Muscle of arm (tissue), 12 donors: ENCODE results near the gene KCNK3. TPM values are rescaled to one million over a fixed set of nuclear protein-coding genes. Genes with fewer than 3 reads are reported as not detected.
"Not testable (repeated sequence)": the region's sequence is repeated elsewhere in the genome, so short reads cannot be mapped to it uniquely, and the experiment has no call there.

ENCODE experiments used
- DNase-seq: peaks from one replicate; pipeline ENCODE4 v3.0.0-alpha.2; 2013
- polyA plus RNA-seq, 12 donors: library from polyadenylated mRNA; unstranded; fragments of 120-200 nt; gene quantifications; one replicate each; pipeline ENCODE4 v1.2.1, GENCODE V29; 2013; ENCODE audit not compliant: insufficient read length in 12 of 12

The KCNK3 gene
- polyA plus RNA-seq, 12 donors, result 0.48 to 5.8 (median 0.92) TPM; not detected in 1

GRCh38 chr2:26658691-26659346, 33.7 kb upstream of the KCNK3 start:
- DNase-seq, result no peak

DNA sequence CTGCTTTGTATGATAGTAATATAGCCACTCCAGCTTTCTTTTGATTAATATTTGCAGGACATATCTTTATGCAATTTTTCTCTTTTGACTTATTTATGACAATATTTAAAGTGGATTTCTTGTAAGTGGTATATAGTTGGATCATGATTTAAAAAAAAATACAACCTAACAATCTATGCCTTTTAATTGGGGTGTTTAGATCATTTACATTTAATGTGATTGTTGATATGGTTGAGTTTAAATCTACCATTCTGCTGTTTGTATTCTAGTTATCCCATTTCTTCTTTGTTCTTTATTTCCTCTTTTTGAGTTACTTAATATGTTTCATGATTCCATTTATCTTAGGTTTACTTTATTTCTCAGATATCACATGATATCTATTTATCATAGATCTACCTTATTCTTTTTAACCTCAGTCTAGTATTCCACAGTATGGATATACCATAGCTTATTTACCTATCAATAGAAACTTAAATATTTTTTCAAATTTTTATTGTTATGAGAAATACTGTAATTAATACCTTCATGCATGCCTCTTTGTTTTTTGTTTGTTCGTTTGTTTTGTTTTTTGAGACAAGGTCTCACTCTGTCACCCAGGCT, 32.1 kb upstream of the KCNK3 start:
- DNase-seq, result no peak

GRCh38 chr2:26665296-26665695, 27.2 kb upstream of the KCNK3 start:
- not testable (repeated sequence) for DNase-seq

- no peak for DNase-seq
Observed at GRCh38 chr2:26666671-26667070, 25.9 kb upstream of the KCNK3 start.

DNA sequence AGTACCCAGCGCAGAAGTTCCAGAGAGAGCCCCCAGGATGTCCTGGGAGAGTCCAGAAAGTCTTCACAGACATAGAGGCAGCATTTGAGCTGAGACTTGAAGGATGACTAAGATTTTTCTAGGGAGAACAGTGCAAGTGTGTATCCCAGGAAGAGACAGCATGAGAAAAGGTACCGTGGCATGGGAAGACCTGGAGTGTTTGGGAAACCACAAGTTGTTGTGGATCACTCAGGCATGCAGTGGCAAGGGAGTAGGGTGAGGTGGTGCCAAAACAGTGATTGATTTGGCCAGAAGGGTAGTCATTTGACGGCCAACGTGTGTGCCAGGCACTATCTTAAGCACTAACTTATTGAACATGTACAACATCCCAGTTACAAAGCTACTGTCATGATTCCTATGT, 24.5 kb upstream of the KCNK3 start:
- no peak for DNase-seq

DNA sequence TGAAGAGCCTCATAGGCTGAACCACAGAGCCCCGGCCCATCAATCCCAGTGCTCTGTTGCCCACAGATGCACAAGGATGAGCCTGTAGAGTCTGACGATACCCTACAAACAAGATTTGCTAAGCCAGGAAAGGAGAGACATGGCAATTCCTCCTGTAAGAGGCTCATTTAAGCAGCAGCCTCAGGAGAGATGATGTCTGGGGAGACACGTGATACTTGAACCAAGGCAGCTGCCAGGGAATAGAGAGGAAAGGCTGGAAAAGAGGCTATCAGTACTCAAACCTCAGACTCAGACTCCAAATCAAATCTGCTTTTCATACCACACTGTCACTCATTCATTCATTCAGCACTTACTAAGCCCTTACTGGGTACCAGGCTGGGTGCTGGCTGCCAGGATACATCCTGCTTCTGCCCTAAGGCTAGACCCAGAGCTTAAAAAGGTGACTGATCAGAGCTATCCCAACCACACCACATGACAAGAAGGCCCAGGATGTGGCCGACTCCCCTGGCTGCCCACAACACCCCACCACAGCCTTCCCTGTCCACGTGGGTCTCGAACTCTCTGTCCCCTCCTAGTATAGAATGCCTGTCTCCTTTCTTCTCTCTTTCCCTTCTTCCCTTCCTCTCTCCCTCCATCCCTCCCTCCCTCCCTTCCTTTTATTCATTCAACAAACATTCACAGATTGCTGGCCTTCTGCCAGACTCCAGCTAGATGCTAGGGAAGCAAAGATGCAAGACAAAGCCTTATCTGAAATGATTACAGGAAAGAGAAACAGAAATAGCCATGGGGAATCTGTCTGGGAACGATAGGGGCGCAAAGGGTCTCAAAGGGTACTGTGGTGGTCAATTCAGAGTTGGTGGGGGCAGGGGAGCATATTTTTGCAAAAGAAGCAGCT, 23.4 kb upstream of the KCNK3 start:
- DNase-seq, result no peak

DNA sequence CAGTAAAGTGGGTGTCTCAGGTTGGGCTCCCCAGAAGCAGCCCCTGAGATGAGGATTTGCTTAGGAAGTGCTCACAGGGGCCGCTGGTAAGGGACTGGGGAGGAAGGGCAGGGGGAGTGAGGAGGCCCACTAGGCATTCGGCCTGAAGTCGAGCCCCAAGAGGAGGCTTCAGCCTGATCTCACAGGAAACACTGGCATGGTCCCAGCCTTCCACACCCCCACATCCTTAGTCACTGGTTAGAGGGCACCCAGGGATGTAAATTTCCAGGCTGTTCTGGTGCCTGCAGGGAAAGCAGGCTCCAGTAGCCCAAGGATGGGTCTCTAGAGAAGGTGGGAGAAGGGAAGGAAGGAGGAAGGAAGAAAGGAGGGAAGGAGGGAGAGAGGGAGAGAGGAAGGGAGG, 22.4 kb upstream of the KCNK3 start:
- no peak for DNase-seq

- no peak for DNase-seq
Observed at GRCh38 chr2:26670931-26671460, 21.5 kb upstream of the KCNK3 start.

DNA sequence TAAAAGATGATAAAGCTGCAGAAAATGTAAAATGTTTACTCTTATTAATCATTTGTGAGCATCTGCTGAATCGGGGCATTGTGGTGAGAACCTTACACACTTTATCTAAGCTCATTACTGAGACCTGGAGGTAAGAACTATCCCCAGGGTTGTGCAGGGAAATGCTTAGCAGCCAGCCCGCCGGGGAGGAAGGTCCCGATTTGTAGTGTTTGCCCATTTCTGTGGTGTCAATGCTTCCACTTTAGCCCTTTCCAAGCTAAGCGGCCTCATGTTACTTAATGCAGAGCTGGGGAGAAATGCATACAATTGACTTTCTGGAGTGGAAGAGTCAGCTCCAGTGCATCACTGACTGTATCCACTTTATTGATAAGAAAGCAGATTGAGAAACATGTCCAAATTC, 20.8 kb upstream of the KCNK3 start:
- no peak for DNase-seq

GRCh38 chr2:26672112-26672817, 20.3 kb upstream of the KCNK3 start:
- no peak for DNase-seq

- DNase-seq, result no peak
Observed at GRCh38 chr2:26672818-26673393, 19.6 kb upstream of the KCNK3 start.

- no peak for DNase-seq
Observed at GRCh38 chr2:26674002-26674751, 18.3 kb upstream of the KCNK3 start.

DNA sequence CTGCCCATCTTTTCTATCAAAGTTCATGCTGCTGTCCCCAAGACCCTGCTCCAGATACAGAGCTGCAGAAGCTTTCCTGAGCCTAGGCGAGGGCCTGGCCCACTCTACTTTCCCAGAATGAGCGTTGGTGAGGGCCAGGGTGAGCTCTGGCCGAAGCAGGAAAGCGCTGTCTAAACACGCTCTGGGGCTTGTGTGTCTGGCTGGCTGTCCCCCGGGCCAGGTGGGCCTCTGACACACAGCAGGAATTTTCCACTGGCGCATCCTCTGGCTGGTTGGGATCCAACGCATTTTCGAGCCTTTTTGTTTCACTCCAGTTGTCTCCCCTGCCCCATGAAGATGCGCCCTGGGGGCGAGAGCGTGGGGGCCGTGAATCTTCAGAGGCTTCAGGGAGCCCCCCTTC, 17.8 kb upstream of the KCNK3 start:
- no peak for DNase-seq

DNA sequence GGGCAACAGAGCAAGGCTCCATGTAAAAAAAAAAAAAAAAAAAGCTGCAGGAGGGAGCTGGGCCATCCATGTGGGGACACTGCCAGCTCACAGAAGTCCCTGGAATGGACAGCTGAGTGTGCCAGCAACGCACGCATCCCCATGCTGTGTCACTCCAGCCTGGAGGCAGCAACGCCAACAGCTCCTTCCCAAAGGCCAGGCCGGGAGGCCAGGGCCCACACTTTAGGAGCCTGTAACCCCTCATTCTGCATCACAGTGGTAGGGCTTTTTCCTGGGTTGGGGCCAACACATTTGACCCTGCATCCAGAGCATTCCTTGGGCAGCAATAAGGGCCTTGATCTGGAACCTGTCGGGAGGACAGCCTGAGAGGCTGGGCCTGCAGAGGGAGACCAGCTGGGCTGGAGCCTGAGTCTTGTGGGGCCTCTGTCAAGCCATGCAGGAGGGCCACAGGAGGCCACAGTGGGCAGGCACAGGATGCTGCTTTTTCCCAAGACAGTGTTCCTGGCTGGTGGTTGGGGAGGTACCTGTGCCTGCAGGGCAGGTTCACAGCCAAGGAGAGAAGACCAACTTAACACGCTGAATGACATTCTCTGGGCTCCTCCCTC, 16.8 kb upstream of the KCNK3 start:
- DNase-seq, result no peak

- no peak for DNase-seq
Observed at GRCh38 chr2:26678035-26678434, 14.5 kb upstream of the KCNK3 start.

GRCh38 chr2:26679867-26680266, 12.7 kb upstream of the KCNK3 start:
- no peak for DNase-seq

GRCh38 chr2:26681656-26682055, 10.9 kb upstream of the KCNK3 start:
- no peak for DNase-seq

GRCh38 chr2:26682155-26682554, 10.4 kb upstream of the KCNK3 start:
- DNase-seq, result no peak

- no peak for DNase-seq
Observed at GRCh38 chr2:26683583-26683982, 8.9 kb upstream of the KCNK3 start.

DNA sequence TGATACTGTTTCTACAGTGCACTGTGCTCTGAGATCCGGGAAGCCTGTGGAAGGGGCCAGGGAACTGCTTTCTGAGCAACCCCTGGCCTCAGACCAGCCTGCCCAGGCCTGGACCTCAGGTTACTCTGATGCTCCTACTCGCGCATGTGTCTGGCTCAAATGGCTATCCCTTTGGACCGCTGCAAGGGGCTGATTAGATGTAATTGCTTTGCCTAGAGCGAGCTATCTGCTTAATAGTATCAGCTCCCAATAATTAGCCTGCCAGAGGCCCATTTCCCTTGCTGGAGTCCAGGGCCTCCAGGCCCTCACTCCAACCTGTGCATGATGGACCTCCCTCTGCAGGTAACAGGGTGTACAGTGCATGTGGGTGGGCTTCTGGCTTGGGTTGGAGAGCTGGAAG, 7.2 kb upstream of the KCNK3 start:
- no peak for DNase-seq
